ENCODE results near the gene TLK1. TPM values are rescaled to one million over a fixed set of nuclear protein-coding genes. Genes with fewer than 3 reads are reported as not detected.

TLK1 gene
- total and polyA plus RNA-seq, 9 of the 15 experiments (the other 6 are each of a cell fraction or from before 2014, with no cell fraction given): 20.2 to 101 (median 40.5) TPM

DNA sequence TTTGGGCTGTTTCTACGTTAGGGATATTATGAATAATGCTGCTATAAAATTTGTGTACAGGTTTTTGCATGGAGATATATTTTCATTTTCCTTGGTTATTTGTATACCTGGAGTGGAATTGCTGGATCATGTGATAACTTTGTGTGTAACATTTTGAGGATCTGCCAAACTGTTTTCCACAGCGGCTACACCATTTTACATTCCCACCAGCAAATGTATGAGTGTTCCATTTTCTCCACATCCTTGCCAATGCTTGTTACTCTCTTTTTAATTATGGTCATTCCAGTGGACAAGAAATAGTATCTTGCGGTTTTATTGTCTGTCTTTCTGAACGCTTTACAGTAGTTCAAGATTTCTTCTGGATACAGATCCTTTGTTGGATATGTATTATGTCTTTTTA, 218.1 kb downstream of the TLK1 start:
- Histone ChIP-seq H3K36me3 (ENCODE audit: control insufficient read depth, insufficient read depth, low read length) (peaks cover 56% of the 10 kb centered on the region), H2AFZ (ENCODE audit: low read depth, low read length) (no peak overlapping the region), H3K4me1 (replicated peaks in 1 of 2; ENCODE audit: control insufficient read depth in 2 of 2, insufficient read depth in 2 of 2, low read length in 2 of 2) (peaks cover 0 to 2% of the 10 kb centered on the region in 2 experiments; a peak in 3 of 5 replicates), H3K9me3 (replicated peaks; ENCODE audit: control insufficient read depth, insufficient read depth, low read depth, low read length) (no peaks in the 10 kb centered on the region; the same call in 1 of the 2 replicates), H3K4me3 (no peak overlapping the region), H4K20me1 (replicated peaks; ENCODE audit: control insufficient read depth, insufficient read depth, low read length) (peaks cover 19% of the 10 kb centered on the region; the same call in 1 of the 2 replicates), H3K9ac (ENCODE audit: insufficient read depth in 1 of 2, low read depth in 2 of 2, low read length in 2 of 2) (no peak overlapping the region), H3K4me2 (ENCODE audit: insufficient read depth, low read length) (no peak overlapping the region), H3K9me1 (ENCODE audit: control insufficient read depth, insufficient read depth, low read length) (no peaks in the 10 kb centered on the region), H3K79me2 (ENCODE audit: control insufficient read depth, insufficient read depth, low read length) (peaks cover 99% of the 10 kb centered on the region), H3K27me3 (ENCODE audit: control insufficient read depth in 2 of 2, insufficient read depth in 2 of 2, low read length in 2 of 2) (no peaks in the 10 kb centered on the region), H3K27ac (ENCODE audit: extremely low read depth, low read depth, low read length) (no peak overlapping the region)
- POLR2A ChIA-PET: interaction anchor here (1.2 to 2.3 kb wide), 4 partner anchors 9 to 103 kb away, joined by 3 to 28 read pairs (median 4); partner anchors contain the start of gene GORASP2
- TF ChIP-seq, protein P1, sequence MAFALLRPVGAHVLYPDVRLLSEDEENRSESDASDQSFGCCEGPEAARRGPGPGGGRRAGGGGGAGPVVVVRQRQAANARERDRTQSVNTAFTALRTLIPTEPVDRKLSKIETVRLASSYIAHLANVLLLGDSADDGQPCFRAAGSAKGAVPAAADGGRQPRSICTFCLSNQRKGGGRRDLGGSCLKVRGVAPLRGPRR (CRISPR knock-in tag; IDR thresholded peaks at IDR 0.05): no peak
- TF ChIP-seq TAL1 (IDR thresholded peaks at IDR 0.05): no peak
- no peak for TF ChIP-seq ZNF609 (CRISPR knock-in tag; IDR thresholded peaks at IDR 0.05; ENCODE audit: borderline replicate concordance)
- no peak for TF ChIP-seq JUND (IDR thresholded peaks at IDR 0.05; ENCODE audit: borderline replicate concordance, low read depth, low read length)
- no peak for TF ChIP-seq JUND (tag; IDR thresholded peaks at IDR 0.05; ENCODE audit: borderline replicate concordance, low read depth, low read length)
- no peak for TF ChIP-seq ZNF324 (CRISPR knock-in tag; IDR thresholded peaks at IDR 0.05)
- no peak for TF ChIP-seq ZBTB9 (CRISPR knock-in tag; IDR thresholded peaks at IDR 0.05)
- TF ChIP-seq BDP1 (IDR thresholded peaks at IDR 0.05; ENCODE audit: insufficient read depth, insufficient read length): no peak
- no peak for TF ChIP-seq ZNF197 (CRISPR knock-in tag; IDR thresholded peaks at IDR 0.05; ENCODE audit: low read depth)
- TF ChIP-seq TAF7 (tag; IDR thresholded peaks at IDR 0.05): no peak
- ATAC-seq (no peak), FAIRE-seq (no peak), DNase-seq (ENCODE audit: extremely low read depth in 1 of 4, low spot score in 3 of 4) (no peak)
- CTCF ChIA-PET (ENCODE audit: low intra/inter-chr PET ratio): interaction anchor here (0.9 kb wide), 1 partner anchor 13 kb away, joined by 3 read pairs; no protein-coding TSS in a partner anchor
- intact Hi-C loops (cut with micrococcal nuclease) (no loop called here), in situ Hi-C loops (cut with MboI) (no loop called here)
- no TSS peak for BruUV-seq (replicated peaks)
- 87% methylated on average over 4 of the region's 4 CpGs for WGBS (ENCODE audit: insufficient coverage, low coverage, missing lambda C conversion rate)

Measured in K562 (cell line).